HG03103 (cell line): Measurements from ENCODE around the gene FCRL6.

Source experiments
- ATAC-seq: cut with Tn5 transposase; IDR thresholded peaks from one replicate; pipeline ENCODE4 v1.9.1; 2021; ENCODE audit warnings: low read depth; ENCODE audit not compliant: unreplicated experiment

FCRL6 gene, protein sequence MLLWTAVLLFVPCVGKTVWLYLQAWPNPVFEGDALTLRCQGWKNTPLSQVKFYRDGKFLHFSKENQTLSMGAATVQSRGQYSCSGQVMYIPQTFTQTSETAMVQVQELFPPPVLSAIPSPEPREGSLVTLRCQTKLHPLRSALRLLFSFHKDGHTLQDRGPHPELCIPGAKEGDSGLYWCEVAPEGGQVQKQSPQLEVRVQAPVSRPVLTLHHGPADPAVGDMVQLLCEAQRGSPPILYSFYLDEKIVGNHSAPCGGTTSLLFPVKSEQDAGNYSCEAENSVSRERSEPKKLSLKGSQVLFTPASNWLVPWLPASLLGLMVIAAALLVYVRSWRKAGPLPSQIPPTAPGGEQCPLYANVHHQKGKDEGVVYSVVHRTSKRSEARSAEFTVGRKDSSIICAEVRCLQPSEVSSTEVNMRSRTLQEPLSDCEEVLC

DNA sequence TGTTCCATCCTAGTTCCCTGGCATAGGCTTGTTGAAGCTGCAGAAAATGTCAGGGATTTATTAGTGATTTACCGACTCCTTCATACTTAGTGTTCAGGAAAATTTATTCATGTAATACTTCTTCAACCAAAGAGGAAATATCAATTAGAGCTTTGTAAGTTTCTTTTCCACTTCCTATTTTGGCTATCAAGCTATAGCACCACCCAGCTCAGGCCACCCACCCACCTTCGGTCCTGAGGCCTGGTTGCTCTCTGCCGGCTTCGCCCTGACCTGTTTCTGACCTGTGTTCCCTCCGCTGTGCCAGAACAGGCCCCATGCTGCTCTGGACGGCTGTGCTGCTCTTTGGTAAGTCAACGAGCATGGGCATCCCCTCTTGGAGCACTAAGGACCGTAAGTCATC, at the start of gene FCRL6:
FCRL6 (plus strand) TSS at position 250 of the 400 bp plus-strand sequence; CDS start at position 315, 65 bp downstream.
- no peak for ATAC-seq

- no peak for ATAC-seq
These were observed 48.8 kb upstream of the FCRL6 start for GRCh38 chr1:159753386-159753785.

GRCh38 chr1:159755451-159756007, 46.6 kb upstream of the FCRL6 start:
- no peak for ATAC-seq

- no peak for ATAC-seq
These were observed 45.8 kb upstream of the FCRL6 start for GRCh38 chr1:159756397-159756796.

GRCh38 chr1:159763686-159764085, 38.5 kb upstream of the FCRL6 start:
- ATAC-seq: no peak

DNA sequence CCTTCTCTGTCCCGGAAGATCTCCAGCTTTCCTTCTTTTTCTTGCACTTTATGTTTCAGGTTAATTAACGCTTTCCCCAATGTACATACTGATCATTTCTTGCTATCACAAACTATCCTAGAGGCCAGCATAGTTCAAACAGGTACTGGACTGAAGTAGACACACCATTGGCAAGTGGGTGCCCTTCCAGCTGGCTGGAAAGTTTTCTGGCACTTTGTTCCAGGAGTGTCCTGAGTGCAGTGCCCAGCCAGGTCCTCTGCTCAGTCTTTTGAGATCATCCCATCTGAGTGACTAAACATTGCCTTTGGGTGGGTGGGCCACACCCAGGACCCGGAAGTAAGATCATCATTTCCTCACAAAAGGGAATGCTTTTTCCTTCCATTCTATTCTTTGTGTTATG, 36.4 kb upstream of the FCRL6 start:
- ATAC-seq: no peak

- ATAC-seq: no peak
These were observed 30.8 kb upstream of the FCRL6 start for GRCh38 chr1:159771127-159771895.

GRCh38 chr1:159774465-159774864, 27.7 kb upstream of the FCRL6 start:
- ATAC-seq: no peak

GRCh38 chr1:159775716-159776115, 26.4 kb upstream of the FCRL6 start:
- ATAC-seq: no peak

- ATAC-seq: no peak
These were observed 23.9 kb upstream of the FCRL6 start for GRCh38 chr1:159778266-159778665.

GRCh38 chr1:159779403-159779851, 22.7 kb upstream of the FCRL6 start:
- ATAC-seq: no peak

DNA sequence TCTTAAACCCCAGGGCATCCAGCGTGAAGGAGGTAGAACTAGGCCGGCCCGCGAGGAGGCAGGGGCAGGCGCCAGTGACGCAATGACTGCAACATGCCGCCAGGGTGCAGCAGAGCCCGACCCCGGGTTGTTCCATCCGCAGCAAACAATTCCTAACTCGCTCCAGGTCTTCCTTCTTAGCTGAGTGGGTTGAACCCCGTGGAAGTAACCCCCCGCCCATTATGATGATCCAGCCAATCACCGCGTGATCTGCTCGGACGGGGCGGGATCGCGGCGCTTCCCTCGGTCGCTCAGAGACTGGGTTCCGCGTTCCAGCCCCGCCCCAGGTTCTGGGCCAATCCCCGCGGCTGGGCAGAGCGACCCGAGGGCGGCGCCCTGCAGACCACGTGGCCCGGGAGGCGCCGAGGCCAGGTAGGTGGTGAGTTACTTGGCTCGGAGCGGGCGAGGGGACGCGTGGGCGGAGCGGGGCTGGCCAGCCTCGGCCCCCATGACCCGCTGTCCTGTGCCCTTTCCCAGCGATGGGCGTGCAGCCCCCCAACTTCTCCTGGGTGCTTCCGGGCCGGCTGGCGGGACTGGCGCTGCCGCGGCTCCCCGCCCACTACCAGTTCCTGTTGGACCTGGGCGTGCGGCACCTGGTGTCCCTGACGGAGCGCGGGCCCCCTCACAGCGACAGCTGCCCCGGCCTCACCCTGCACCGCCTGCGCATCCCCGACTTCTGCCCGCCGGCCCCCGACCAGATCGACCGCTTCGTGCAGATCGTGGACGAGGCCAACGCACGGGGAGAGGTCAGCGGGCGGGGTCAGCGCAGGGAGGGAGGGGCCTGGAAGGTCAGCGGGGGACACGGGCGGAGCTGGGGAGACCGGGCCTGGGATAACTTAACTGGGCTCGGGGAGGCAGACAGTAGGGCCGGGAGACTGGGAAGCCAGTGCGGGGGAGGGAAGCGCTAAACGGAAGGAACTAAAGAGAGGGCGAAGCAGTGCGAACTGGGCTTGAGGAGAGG, 21.3 kb upstream of the FCRL6 start, which contains the start of gene DUSP23:
DUSP23 (plus strand) TSS at position 380 of the 1,000 bp plus-strand sequence; CDS start at position 519, 139 bp downstream.
- peak; percentile 98 for ATAC-seq

DNA sequence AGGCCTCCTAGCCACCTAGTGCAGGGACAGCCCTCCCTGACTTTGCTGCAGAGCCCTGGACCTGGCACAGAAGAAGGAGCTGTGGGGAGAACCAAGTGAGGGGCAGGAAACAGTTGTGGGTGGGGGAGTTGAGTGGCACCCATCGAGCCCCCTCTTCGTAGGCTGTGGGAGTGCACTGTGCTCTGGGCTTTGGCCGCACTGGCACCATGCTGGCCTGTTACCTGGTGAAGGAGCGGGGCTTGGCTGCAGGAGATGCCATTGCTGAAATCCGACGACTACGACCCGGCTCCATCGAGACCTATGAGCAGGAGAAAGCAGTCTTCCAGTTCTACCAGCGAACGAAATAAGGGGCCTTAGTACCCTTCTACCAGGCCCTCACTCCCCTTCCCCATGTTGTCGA, 20.2 kb upstream of the FCRL6 start:
- ATAC-seq: no peak

GRCh38 chr1:159783724-159784123, 18.4 kb upstream of the FCRL6 start:
- ATAC-seq: no peak

DNA sequence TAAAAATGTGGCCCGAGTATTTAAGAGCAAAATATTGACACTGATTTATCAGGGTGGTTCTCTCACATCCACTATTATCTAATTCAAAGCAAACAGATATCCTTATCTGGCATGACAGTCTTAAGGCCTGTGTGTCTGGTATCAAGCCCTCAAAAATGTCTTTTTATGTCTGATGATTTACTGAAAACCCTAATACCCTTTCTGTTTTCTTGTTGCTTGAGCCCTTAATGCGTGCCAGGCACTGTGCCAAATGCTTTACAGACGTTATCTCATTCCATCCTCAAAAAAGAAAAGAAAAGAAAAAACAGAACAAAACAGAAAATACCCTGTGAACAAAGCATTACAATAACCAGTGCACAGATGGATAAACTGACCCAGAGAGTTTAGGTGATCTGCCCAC, 15.7 kb upstream of the FCRL6 start:
- ATAC-seq: no peak

DNA sequence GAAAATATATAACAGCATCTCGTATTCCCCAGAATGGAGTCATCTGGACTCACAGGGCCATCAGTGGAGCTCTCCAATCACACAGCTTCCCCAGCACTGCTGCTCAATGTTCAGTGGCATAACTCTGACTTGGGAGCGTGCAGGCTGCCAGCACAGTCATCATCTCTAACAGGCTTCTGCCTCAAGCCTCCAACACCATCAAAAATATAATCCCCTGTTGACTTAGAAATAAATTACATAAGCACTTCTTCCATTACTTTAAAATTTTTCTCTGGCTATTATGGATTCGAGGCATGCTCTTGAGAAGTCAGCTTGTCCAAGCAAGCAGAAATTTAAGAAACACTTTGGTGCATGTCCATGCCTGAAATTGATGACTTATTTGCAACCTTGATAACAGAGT, 15.2 kb upstream of the FCRL6 start:
- no peak for ATAC-seq

- ATAC-seq: no peak
These were observed 11.8 kb upstream of the FCRL6 start for GRCh38 chr1:159790237-159790917.

DNA sequence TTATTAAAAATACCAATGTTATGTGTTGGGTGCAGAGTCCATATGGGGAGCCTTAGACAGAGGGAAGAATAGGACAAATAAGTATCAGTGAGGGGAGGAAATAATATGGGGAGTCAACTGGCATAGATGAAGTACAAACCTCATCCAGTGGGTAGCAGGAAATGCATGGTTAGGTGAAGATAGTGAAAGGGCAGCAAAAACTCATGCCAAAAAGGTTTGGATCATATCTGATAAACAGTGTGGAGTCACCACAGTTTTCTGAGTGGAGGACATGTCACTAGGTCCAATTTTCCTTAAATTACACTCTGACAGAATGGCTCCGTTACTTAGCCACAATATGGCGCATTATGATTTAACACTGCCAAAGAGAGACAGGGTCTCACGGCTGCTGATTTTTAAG, 11.1 kb upstream of the FCRL6 start:
- ATAC-seq: no peak

DNA sequence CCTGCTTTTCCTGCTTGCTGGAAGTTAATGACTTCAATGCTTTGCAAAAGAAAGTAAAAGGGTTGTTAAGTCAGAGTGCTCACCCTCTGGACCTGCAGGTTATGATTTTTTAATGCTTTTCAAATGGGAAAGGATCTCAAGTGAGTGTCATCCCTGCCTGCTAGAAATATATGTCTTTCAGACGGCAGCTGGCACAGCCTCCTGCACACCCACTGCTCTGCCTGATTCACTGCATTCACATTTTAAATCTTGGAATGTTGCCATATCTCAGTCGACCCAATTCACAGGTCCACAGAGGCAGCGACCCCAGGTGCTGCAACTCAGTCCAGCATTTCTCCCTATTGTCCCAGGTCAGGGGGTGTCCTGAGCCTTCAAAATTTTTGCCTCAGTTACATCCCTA, 10.7 kb upstream of the FCRL6 start:
- no peak for ATAC-seq
